ENCODE measurements around the gene MACROD2. TPM values are rescaled to one million over a fixed set of nuclear protein-coding genes. Genes with fewer than 3 reads are reported as not detected.

MACROD2 gene
- total and polyA plus RNA-seq, 11 donors = 0.54 to 5.4 (median 2.4) TPM

GRCh38 chr20:15699431-15700146 is 1704.3 kb downstream of the MACROD2 start:
- no peaks in the 10 kb centered on the region for H3K27me3 ChIP-seq
- H3K9me3 ChIP-seq = peaks cover 0 to 5% (median 0%) of the 10 kb centered on the region in 12 donors
- TF ChIP-seq POLR2A (IDR thresholded peaks at IDR 0.05) = no peak
- TF ChIP-seq CTCF (IDR thresholded peaks at IDR 0.05) = no peak
- no peak overlapping the region for H3K4me3 ChIP-seq
- H3K36me3 ChIP-seq = no peaks in the 10 kb centered on the region
- DNase-seq (no peak), ATAC-seq (no peak)
- no peak overlapping the region for H3K27ac ChIP-seq
- H3K4me1 ChIP-seq = no peaks in the 10 kb centered on the region
- intact Hi-C loops (cut with DNase I) = loop anchor here in 3 of 10 donors (10.0 kb wide), 1 partner anchor 775 kb away; no protein-coding TSS in a partner anchor
- WGBS, 4 donors = 86 to 91% (median 89%) methylated on average over 15 of the region's 15 CpGs

GRCh38 chr20:15700147-15700765 is 1704.9 kb downstream of the MACROD2 start:
- Histone ChIP-seq H3K9me3 (no peaks in the 10 kb centered on the region), H3K36me3 (no peaks in the 10 kb centered on the region), H3K4me1 (no peaks in the 10 kb centered on the region), H3K4me3 (no peak overlapping the region), H3K27me3 (no peaks in the 10 kb centered on the region), H3K27ac (no peak overlapping the region)
- DNase-seq (no peak), ATAC-seq (no peak)
- intact Hi-C loops (cut with DNase I) = loop anchor here in 3 of 10 donors (10.0 kb wide), 1 partner anchor 775 kb away; no protein-coding TSS in a partner anchor
- 88 to 92% (median 89%) methylated on average over 16 of the region's 16 CpGs for whole genome bisulfite sequencing, 4 donors
- TF ChIP-seq CTCF (IDR thresholded peaks at IDR 0.05) (no peak), POLR2A (IDR thresholded peaks at IDR 0.05) (no peak)

- H3K4me3 ChIP-seq = no peak overlapping the region
- no peak for ATAC-seq
- H3K4me1 ChIP-seq = no peaks in the 10 kb centered on the region
- no peaks in the 10 kb centered on the region for H3K27me3 ChIP-seq
- H3K9me3 ChIP-seq = no peaks in the 10 kb centered on the region
- intact Hi-C loops (cut with DNase I) = loop anchor here in 3 of 10 donors (10.0 kb wide), 1 partner anchor 773 kb away; no protein-coding TSS in a partner anchor
- no peak for DNase-seq
- TF ChIP-seq CTCF (IDR thresholded peaks at IDR 0.05) (no peak), POLR2A (IDR thresholded peaks at IDR 0.05) (no peak)
- H3K36me3 ChIP-seq = no peaks in the 10 kb centered on the region
- 58 to 73% (median 64%) methylated on average over 2 of the region's 2 CpGs for WGBS, 4 donors
- H3K27ac ChIP-seq = no peak overlapping the region
Observed at GRCh38 chr20:15702161-15702560, 1706.8 kb downstream of the MACROD2 start.

GRCh38 chr20:15703171-15703911 is 1708.0 kb downstream of the MACROD2 start:
- H3K4me1 ChIP-seq = no peaks in the 10 kb centered on the region
- no peak for DNase-seq
- no peaks in the 10 kb centered on the region for H3K36me3 ChIP-seq
- intact Hi-C loops (cut with DNase I) = loop anchor here in 3 of 10 donors (10.0 kb wide), 1 partner anchor 771 kb away; no protein-coding TSS in a partner anchor
- no peak overlapping the region for H3K27ac ChIP-seq
- WGBS, 4 donors = 78 to 87% (median 82%) methylated on average over 4 of the region's 4 CpGs
- peak in 1 of 4 donors; percentile 22 for ATAC-seq
- no peaks in the 10 kb centered on the region for H3K9me3 ChIP-seq
- no peak overlapping the region for H3K4me3 ChIP-seq
- no peaks in the 10 kb centered on the region for H3K27me3 ChIP-seq
- no peak for TF ChIP-seq CTCF (IDR thresholded peaks at IDR 0.05)
- no peak for TF ChIP-seq POLR2A (IDR thresholded peaks at IDR 0.05)
